Esophagus muscularis mucosa (tissue), 4 donors: Measurements from ENCODE around the gene JADE2. TPM values are rescaled to one million over a fixed set of nuclear protein-coding genes. Genes with fewer than 3 reads are reported as not detected.

Experiments
- DNase-seq: peaks from one replicate; pipeline ENCODE4 v3.0.0-alpha.2; 2017; ENCODE audit errors: extremely low spot score
- H3K27ac ChIP-seq, 4 donors: fragments of 200-600 bp; sonication (generic); replicated peaks in 1 of 4; 1 replicate in 3 of 4; 2 replicates in 1 of 4; pipeline ENCODE4 v1.5.1; 2016 to 2019; ENCODE audit warnings: mild to moderate bottlenecking in 1 of 4
- H3K27me3 ChIP-seq, 4 donors: fragments of 200-600 bp; sonication (generic); one replicate each; pipeline versions ENCODE4 v1.5.1 to v1.6.0; 2016 to 2019
- H3K36me3 ChIP-seq, 4 donors: fragments of 200-600 bp; sonication (generic); one replicate each; pipeline ENCODE4 v1.5.1; 2016 to 2019
- H3K4me1 ChIP-seq, 4 donors: fragments of 200-600 bp; sonication (generic); one replicate each; pipeline ENCODE4 v1.5.1; 2016 to 2019
- H3K4me3 ChIP-seq, 4 donors: fragments of 200-600 bp; sonication (generic); 1 replicate in 2 of 4; 2 replicates in 2 of 4; pipeline ENCODE4 v1.5.1; 2016 to 2019; ENCODE audit warnings: mild to moderate bottlenecking in 4 of 4, moderate library complexity in 1 of 4
- H3K9me3 ChIP-seq, 4 donors: fragments of 200-600 bp; sonication (generic); 1 replicate in 3 of 4; 2 replicates in 1 of 4; pipeline ENCODE4 v1.5.1; 2016 to 2019
- EP300 ChIP-seq: sonication (generic); formaldehyde crosslinking; IDR thresholded peaks from one replicate; pipeline ENCODE4 v1.6.1; 2017; ENCODE audit warnings: antibody characterized with exemption
- POLR2A ChIP-seq: fragments of 450-650 bp; IDR thresholded peaks from one replicate; pipeline ENCODE4 v1.6.1; 2017; ENCODE audit warnings: antibody characterized with exemption, moderate library complexity, mild to moderate bottlenecking, low read depth
- POLR2AphosphoS5 ChIP-seq, 2 donors: sonication (generic); formaldehyde crosslinking; IDR thresholded peaks; one replicate each; pipeline ENCODE4 v1.6.1; 2017; ENCODE audit warnings: antibody characterized with exemption in 2 of 2
- WGBS: methylation state at CpG from one replicate; pipeline ENCODE4 v1.1.5; 2018; 5-methylcytosine and 5-hydroxymethylcytosine counted together
- intact Hi-C: fragments of 100-400 bp; cut with DNase I; formaldehyde crosslinking; loops from one replicate; pipeline ENCODE4 v1.15.1; 2023
- total RNA-seq, 4 donors: library from RNA; depleted of rRNA; stranded (reverse); fragments of >200 nt; gene quantifications; one replicate each; pipeline versions ENCODE4 v1.1.0 to v1.2.1, GENCODE V29; 2016
- TF ChIP-seq, protein P1 (sequence below), 3 experiments: fragments of 200-600 bp in 2 of 3; fragments of 450-650 bp in 1 of 3; sonication (generic) in 2 of 3; IDR thresholded peaks; one replicate each; pipeline ENCODE4 v1.5.1; 2017 to 2019; ENCODE audit warnings: antibody characterized with exemption in 3 of 3, mild to moderate bottlenecking in 2 of 3, moderate library complexity in 1 of 3

JADE2 gene
- total RNA-seq, 4 donors from 2014 or later = 55.5 to 95.5 (median 77.1) TPM

DNA sequence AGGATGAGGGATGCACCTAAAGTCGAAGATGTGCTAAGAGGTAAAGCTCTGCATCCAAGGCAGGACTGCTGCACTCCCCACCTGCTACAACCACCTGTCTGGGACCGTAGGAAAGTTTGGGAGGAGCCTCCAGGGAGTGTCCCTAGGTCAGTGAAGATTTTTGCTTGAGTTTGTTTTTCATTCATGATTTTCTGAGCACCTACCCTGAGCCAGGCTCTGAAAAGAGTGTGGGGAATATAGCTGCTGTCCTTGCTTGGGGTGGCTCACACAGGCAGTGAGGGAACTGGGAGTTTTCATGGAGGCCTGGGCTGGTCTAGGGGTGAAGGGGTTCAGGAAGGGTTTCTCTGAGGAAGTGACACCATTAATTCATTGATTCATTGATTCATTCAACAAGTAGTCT, 58.3 kb downstream of the JADE2 start:
- intact Hi-C loops = loop anchor here (10.0 kb wide), 1 partner anchor 209 kb away; the partner anchor contains the start of gene UBE2B
- H3K27me3 ChIP-seq = no peaks in the 10 kb centered on the region
- no peak overlapping the region for H3K4me3 ChIP-seq
- no peak overlapping the region for H3K27ac ChIP-seq
- 68% methylated on average over 2 of the region's 2 CpGs for WGBS
- no peaks in the 10 kb centered on the region for H3K9me3 ChIP-seq
- DNase-seq = no peak
- H3K36me3 ChIP-seq = peaks cover 11 to 33% (median 18%) of the 10 kb centered on the region in 4 donors
- no peak for TF ChIP-seq POLR2AphosphoS5 (IDR thresholded peaks at IDR 0.05)
- TF ChIP-seq, protein P1, sequence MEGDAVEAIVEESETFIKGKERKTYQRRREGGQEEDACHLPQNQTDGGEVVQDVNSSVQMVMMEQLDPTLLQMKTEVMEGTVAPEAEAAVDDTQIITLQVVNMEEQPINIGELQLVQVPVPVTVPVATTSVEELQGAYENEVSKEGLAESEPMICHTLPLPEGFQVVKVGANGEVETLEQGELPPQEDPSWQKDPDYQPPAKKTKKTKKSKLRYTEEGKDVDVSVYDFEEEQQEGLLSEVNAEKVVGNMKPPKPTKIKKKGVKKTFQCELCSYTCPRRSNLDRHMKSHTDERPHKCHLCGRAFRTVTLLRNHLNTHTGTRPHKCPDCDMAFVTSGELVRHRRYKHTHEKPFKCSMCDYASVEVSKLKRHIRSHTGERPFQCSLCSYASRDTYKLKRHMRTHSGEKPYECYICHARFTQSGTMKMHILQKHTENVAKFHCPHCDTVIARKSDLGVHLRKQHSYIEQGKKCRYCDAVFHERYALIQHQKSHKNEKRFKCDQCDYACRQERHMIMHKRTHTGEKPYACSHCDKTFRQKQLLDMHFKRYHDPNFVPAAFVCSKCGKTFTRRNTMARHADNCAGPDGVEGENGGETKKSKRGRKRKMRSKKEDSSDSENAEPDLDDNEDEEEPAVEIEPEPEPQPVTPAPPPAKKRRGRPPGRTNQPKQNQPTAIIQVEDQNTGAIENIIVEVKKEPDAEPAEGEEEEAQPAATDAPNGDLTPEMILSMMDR (IDR thresholded peaks at IDR 0.05) = no peak
- no peak for TF ChIP-seq EP300
- H3K4me1 ChIP-seq = peaks cover 23 to 50% (median 48%) of the 10 kb centered on the region in 4 donors

DNA sequence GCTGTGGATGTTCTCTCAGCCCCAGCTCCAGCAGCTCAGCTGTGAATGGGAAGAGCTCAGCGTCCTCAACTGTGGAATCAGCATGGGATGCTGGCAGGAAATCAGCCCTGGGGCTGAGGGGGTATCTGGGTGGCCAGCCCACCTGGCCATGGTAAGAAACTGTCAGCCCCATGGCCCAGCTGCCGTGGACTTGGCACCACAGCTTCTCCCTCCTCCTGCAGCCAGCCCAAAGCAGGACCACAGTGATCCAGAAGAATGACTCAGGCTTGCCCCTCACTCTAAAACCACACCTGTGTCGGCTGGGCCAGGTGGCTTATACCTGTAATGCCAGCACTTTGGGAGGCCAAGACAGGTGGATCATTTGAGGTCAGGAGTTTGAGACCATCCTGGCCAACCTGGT, 59.2 kb downstream of the JADE2 start:
- Histone ChIP-seq H3K27ac (no peak overlapping the region), H3K9me3 (no peaks in the 10 kb centered on the region), H3K4me3 (no peak overlapping the region), H3K36me3 (peaks cover 2 to 24% (median 9%) of the 10 kb centered on the region in 4 donors), H3K27me3 (no peaks in the 10 kb centered on the region), H3K4me1 (peaks cover 23 to 43% (median 41%) of the 10 kb centered on the region in 4 donors)
- no peak for DNase-seq
- TF ChIP-seq, protein P1 (IDR thresholded peaks at IDR 0.05) = no peak
- TF ChIP-seq EP300 = no peak
- 50% methylated on average over 1 of the region's 3 CpGs for WGBS
- intact Hi-C loops = loop anchor here (10.0 kb wide), 1 partner anchor 210 kb away; the partner anchor contains the start of gene UBE2B

DNA sequence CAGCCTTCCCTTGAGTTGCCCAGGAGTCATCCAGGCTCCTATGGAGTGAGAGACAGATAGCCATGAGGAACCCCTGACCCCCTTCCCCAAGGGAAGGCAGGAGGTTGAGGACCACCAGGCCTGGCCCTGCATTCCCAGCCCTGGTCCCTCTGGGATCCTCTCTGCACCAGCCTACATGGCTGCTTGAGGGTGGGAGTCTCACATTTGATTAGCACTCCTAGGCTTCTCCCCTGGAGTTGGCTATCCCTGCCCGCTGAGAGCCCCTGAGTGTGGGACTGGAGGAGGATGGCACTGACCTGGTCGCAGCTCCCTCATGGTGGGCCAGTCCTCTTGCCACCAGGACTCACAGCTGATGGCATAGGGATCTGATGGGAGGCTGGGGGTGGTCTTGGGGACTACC, 60.5 kb downstream of the JADE2 start:
- Histone ChIP-seq H3K4me3 (no peak overlapping the region), H3K4me1 (peaks cover 20 to 30% (median 28%) of the 10 kb centered on the region in 4 donors), H3K36me3 (peaks cover 0 to 11% (median under 1%) of the 10 kb centered on the region in 4 donors), H3K27me3 (no peaks in the 10 kb centered on the region), H3K9me3 (no peaks in the 10 kb centered on the region), H3K27ac (no peak overlapping the region)
- TF ChIP-seq POLR2A = no peak
- no peak for TF ChIP-seq POLR2AphosphoS5 (IDR thresholded peaks at IDR 0.05)
- TF ChIP-seq EP300 = no peak
- TF ChIP-seq, protein P1 (IDR thresholded peaks at IDR 0.05) = no peak
- no peak for DNase-seq
- intact Hi-C loops = loop anchor here (10.0 kb wide), 1 partner anchor 211 kb away; the partner anchor contains the start of gene UBE2B
- WGBS = 94% methylated on average over 2 of the region's 2 CpGs

DNA sequence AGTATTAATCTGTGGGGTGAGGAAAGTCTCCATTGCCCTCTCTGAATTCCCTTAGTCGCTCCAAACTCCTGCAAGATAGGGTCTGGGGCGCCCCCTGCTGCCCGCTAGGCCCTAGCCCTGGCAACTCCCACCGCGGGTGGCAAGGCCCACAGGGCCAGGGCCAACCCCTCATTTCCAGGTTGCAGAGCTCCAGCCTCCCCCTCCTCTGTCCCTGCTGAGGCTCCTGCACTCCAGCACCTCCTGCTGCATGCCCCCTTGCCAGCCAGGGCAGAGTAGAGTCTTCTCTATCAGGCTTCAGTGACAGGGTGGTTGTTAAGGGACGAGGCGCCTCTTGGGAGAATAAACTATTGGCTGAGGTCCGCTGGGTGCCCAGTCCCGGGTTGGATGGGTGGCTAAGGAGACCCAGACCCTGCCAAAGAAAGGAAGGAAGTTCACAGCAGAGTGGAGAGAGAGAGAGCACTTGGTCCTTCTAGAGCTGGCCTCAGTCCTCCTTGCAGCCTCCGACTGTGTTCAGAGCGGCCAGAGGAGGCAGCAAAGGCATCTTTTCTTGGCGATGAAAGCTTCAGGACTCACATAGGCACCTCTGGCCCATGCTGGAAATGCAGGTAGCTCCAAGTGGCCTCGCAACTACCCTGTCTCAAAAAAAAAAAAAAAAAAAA, 61.5 kb downstream of the JADE2 start:
- Histone ChIP-seq H3K4me3 (peak overlapping the region in 1 of 4 donors; percentile 16), H3K27ac (peak overlapping the region in 2 of 4 donors; percentile 8 to 16), H3K36me3 (peaks cover 0 to under 1% (median 0%) of the 10 kb centered on the region in 4 donors), H3K27me3 (no peaks in the 10 kb centered on the region), H3K4me1 (peaks cover 20 to 23% (median 21%) of the 10 kb centered on the region in 4 donors), H3K9me3 (no peaks in the 10 kb centered on the region)
- intact Hi-C loops = loop anchor here (10.0 kb wide), 1 partner anchor 212 kb away; the partner anchor contains the start of gene UBE2B
- TF ChIP-seq, protein P1 (IDR thresholded peaks at IDR 0.05) = peak; percentile 74 to 85 (median 76)
- TF ChIP-seq EP300 = no peak
- no peak for TF ChIP-seq POLR2A
- TF ChIP-seq POLR2AphosphoS5 (IDR thresholded peaks at IDR 0.05) = peak; percentile 25 to 28
- 35% methylated on average over 10 of the region's 13 CpGs for WGBS
- DNase-seq = no peak
